DOHH2 (cell line): Measurements from ENCODE around the gene ZBTB7C.

Source experiments
- EZH2phosphoT487 ChIP-seq: fragments of 200-600 bp; sonication (generic); IDR thresholded peaks from 2 replicates; pipeline ENCODE4 v1.6.1; 2017; ENCODE audit warnings: borderline replicate concordance, mild to moderate bottlenecking, antibody characterized with exemption, low read length, moderate library complexity, mixed read lengths
- TF ChIP-seq, protein P1 (sequence below): fragments of 200-600 bp; sonication (generic); IDR thresholded peaks from one replicate; pipeline ENCODE4 v1.5.1; 2014; ENCODE audit warnings: antibody characterized with exemption, mild to moderate bottlenecking, low read depth, low read length; ENCODE audit not compliant: poor library complexity, severe bottlenecking

DNA sequence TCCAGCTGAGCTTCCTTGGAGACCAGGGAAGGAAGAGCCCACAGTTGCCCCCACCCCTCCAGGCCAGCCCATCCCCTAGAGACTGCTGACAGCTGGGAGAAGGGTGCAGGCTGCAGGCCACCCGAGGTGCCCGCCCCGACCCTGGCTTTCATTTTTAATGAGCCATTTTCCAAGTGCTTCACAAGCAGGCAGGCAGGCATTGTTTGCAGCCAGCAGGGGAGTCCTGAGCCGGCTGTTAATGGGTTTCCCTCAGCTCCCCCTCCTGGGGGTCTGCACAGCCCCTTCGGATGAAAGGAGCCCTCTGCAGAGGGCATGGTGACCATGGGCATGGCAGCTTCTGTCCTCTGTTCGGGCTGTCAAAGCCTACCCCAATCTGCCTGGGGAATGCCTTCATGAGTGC is 94.5 kb downstream of the ZBTB7C start:
- TF ChIP-seq, protein P1, sequence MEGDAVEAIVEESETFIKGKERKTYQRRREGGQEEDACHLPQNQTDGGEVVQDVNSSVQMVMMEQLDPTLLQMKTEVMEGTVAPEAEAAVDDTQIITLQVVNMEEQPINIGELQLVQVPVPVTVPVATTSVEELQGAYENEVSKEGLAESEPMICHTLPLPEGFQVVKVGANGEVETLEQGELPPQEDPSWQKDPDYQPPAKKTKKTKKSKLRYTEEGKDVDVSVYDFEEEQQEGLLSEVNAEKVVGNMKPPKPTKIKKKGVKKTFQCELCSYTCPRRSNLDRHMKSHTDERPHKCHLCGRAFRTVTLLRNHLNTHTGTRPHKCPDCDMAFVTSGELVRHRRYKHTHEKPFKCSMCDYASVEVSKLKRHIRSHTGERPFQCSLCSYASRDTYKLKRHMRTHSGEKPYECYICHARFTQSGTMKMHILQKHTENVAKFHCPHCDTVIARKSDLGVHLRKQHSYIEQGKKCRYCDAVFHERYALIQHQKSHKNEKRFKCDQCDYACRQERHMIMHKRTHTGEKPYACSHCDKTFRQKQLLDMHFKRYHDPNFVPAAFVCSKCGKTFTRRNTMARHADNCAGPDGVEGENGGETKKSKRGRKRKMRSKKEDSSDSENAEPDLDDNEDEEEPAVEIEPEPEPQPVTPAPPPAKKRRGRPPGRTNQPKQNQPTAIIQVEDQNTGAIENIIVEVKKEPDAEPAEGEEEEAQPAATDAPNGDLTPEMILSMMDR = no peak
- TF ChIP-seq EZH2phosphoT487 = no peak
